GM12878 (cell line): Measurements from ENCODE around the gene MR1. TPM values are rescaled to one million over a fixed set of nuclear protein-coding genes. Genes with fewer than 3 reads are reported as not detected.

Experiments
- ATAC-seq: fragments of 200-7000 bp; cut with Tn5 transposase; 3 replicates; pipeline ENCODE4 v1.9.1; 2020; ENCODE audit warnings: mild to moderate bottlenecking, moderate library complexity
- BruUV-seq: library from RNA; stranded (reverse); fragments of 400-500 nt; replicated peaks from 2 replicates; lab custom pipeline; 2021; lab: Mats Ljungman, UMichigan
- CTCF ChIA-PET: fragments of 300-600 bp; sonication (Branson Sonifier 250); formaldehyde crosslinking; extraction: SDS; loops from one replicate; lab custom pipeline; 2021; ENCODE audit warnings: inconsistent platforms; lab: Yijun Ruan, JAX
- POLR2A ChIA-PET: fragments of 350-600 bp; formaldehyde crosslinking; extraction: SDS; loops from one replicate; lab custom pipeline; 2021; ENCODE audit warnings: inconsistent platforms; lab: Charles Lee
- RAD21 ChIA-PET: fragments of 300-600 bp; sonication (Branson Sonifier 250); formaldehyde crosslinking; loops from one replicate; lab custom pipeline; 2023; ENCODE audit warnings: antibody characterized with exemption; ENCODE audit not compliant: unreplicated experiment; lab: Charles Lee
- SMC1A ChIA-PET: fragments of 300-600 bp; sonication (Branson Sonifier 250); formaldehyde crosslinking; loops from one replicate; lab custom pipeline; 2023; ENCODE audit not compliant: unreplicated experiment, uncharacterized antibody; lab: Charles Lee
- DNase-seq: peaks from one replicate; pipeline ENCODE4 v3.0.0-alpha.2; 2011; ENCODE audit warnings: low read depth, low spot score
- FAIRE-seq: peaks from 3 replicates; lab custom pipeline; 2011; peaks lifted over from hg19 to GRCh38; lab: Jason Lieb, UNC
- H2AFZ ChIP-seq: 2 replicates; pipeline ENCODE4 v1.6.0; 2011; ENCODE audit warnings: low read depth, low read length, control low read depth; ENCODE audit not compliant: control insufficient read depth
- H3K27ac ChIP-seq: 2 replicates; pipeline ENCODE4 v1.5.1; 2011; ENCODE audit warnings: control low read depth; ENCODE audit not compliant: control insufficient read depth, insufficient read depth
- H3K27me3 ChIP-seq, 2 experiments: replicated peaks in 1 of 2; 2 replicates each; pipeline versions ENCODE4 v1.6.0 to v1.6.1; 2011; ENCODE audit warnings: low read length in 1 of 2; ENCODE audit not compliant: control insufficient read depth in 2 of 2, insufficient read depth in 2 of 2
- H3K36me3 ChIP-seq, 2 experiments: 2 replicates each; pipeline ENCODE4 v1.5.1; 2011; ENCODE audit warnings: low read length in 1 of 2; ENCODE audit not compliant: control insufficient read depth in 2 of 2, insufficient read depth in 2 of 2
- H3K4me1 ChIP-seq: 2 replicates; pipeline ENCODE4 v1.6.1; 2011; ENCODE audit warnings: mild to moderate bottlenecking, low read length, moderate library complexity, mixed read lengths; ENCODE audit not compliant: control insufficient read depth, insufficient read depth
- H3K4me2 ChIP-seq: 2 replicates; pipeline ENCODE4 v1.6.0; 2011; ENCODE audit warnings: control low read depth; ENCODE audit not compliant: control insufficient read depth, insufficient read depth
- H3K4me3 ChIP-seq: fragments of 200-600 bp; sonication (generic); 2 replicates; pipeline ENCODE4 v1.5.1; 2016
- H3K79me2 ChIP-seq: 2 replicates; pipeline ENCODE4 v1.6.0; 2011; ENCODE audit warnings: low read length; ENCODE audit not compliant: control insufficient read depth, insufficient read depth
- H3K9ac ChIP-seq: 2 replicates; pipeline ENCODE4 v1.8.0; 2011; ENCODE audit warnings: low read length, control low read depth, mixed read lengths; ENCODE audit not compliant: control insufficient read depth, insufficient read depth
- H3K9me3 ChIP-seq: replicated peaks from 3 replicates; pipeline ENCODE4 v1.5.1; 2011; ENCODE audit warnings: mild to moderate bottlenecking, low read length; ENCODE audit not compliant: control insufficient read depth, insufficient read depth
- H4K20me1 ChIP-seq: 2 replicates; pipeline ENCODE4 v1.6.0; 2011; ENCODE audit not compliant: control insufficient read depth, insufficient read depth
- BHLHE40 ChIP-seq, 2 experiments: fragments of 450-650 bp in 1 of 2; IDR thresholded peaks; 2 replicates each; pipeline ENCODE4 v1.6.1; 2011 to 2017; ENCODE audit warnings: low read depth in 2 of 2, borderline replicate concordance in 1 of 2, improper control_type of control experiment in 1 of 2, low read length in 1 of 2, mild to moderate bottlenecking in 1 of 2
- CBX5 ChIP-seq: sonication (generic); IDR thresholded peaks from 2 replicates; pipeline ENCODE4 v1.6.1; 2016; ENCODE audit warnings: low read depth, moderate library complexity, mild to moderate bottlenecking, inconsistent platforms
- EGR1 ChIP-seq, 2 experiments: IDR thresholded peaks; 1 replicate in 1 of 2; 2 replicates in 1 of 2; pipeline ENCODE4 v1.6.1; 2011 to 2012; ENCODE audit warnings: low read depth in 2 of 2, low read length in 2 of 2, borderline replicate concordance in 1 of 2, mild to moderate bottlenecking in 1 of 2, moderate library complexity in 1 of 2
- HCFC1 ChIP-seq: fragments of 150-350 bp; IDR thresholded peaks from 2 replicates; pipeline ENCODE4 v1.6.1; 2014; ENCODE audit warnings: low read length
- MEF2A ChIP-seq: IDR thresholded peaks from 2 replicates; pipeline ENCODE4 v1.6.1; 2011; ENCODE audit warnings: low read depth, mild to moderate bottlenecking, low read length, moderate library complexity; ENCODE audit not compliant: insufficient read depth
- RFX5 ChIP-seq: IDR thresholded peaks from 2 replicates; pipeline ENCODE4 v1.6.1; 2011; ENCODE audit warnings: low read depth, low read length, improper control_type of control experiment
- TAF1 ChIP-seq: IDR thresholded peaks from 2 replicates; pipeline ENCODE4 v1.6.1; 2011; ENCODE audit warnings: mild to moderate bottlenecking, low read depth, low read length, borderline replicate concordance
- TARDBP ChIP-seq: IDR thresholded peaks from 2 replicates; pipeline ENCODE4 v1.6.1; 2016; ENCODE audit warnings: borderline replicate concordance
- TBL1XR1 ChIP-seq: IDR thresholded peaks from 2 replicates; pipeline ENCODE4 v1.6.1; 2012; ENCODE audit warnings: low read depth, low read length, improper control_type of control experiment
- ZSCAN29 ChIP-seq: fragments of 450-650 bp; IDR thresholded peaks from 2 replicates; pipeline ENCODE4 v1.6.1; 2017; ENCODE audit warnings: mild to moderate bottlenecking, moderate library complexity
- WGBS: methylation state at CpG from one replicate; pipeline ENCODE4 v1.1.6; 2016; ENCODE audit warnings: low lambda C conversion rate; ENCODE audit not compliant: insufficient replicate concordance, insufficient coverage; ENCODE audit errors: missing lambda C conversion rate; 5-methylcytosine and 5-hydroxymethylcytosine counted together
- in situ Hi-C: fragments of 300-500 bp; cut with MboI; formaldehyde crosslinking; loops from 9 replicates; pipeline ENCODE4 v1.14.3; 2018; ENCODE audit warnings: mixed read lengths
- intact Hi-C: fragments of 100-400 bp; cut with micrococcal nuclease; formaldehyde crosslinking; loops from one replicate; pipeline ENCODE4 v1.14.2; 2022; ENCODE audit not compliant: unreplicated experiment
- polyA plus RNA-seq, 11 experiments: library from polyadenylated mRNA; depleted of rRNA in 4 of 11; unstranded in 6 of 11; stranded (reverse) in 5 of 11; fragments of >200 nt; fragmentation: Nextera tagmentation in 4 of 11; fragmentation: Illumina TruSeq in 1 of 11; extraction: Ambion mirVana in 4 of 11; extraction: Trizol in 1 of 11; gene quantifications; 1 replicate in 1 of 11; 2 replicates in 10 of 11; pipeline versions ENCODE4 v1.2.1 to v1.2.3, GENCODE V29; 2011 to 2016; ENCODE audit warnings: inconsistent platforms in 2 of 11, missing spikeins in 2 of 11, low read depth in 1 of 11
- total RNA-seq, 4 experiments: library from RNA; depleted of rRNA in 3 of 4; stranded (reverse); fragments of >200 nt in 3 of 4; fragmentation: Illumina TruSeq in 1 of 4; extraction: Trizol in 1 of 4; gene quantifications; 2 replicates each; pipeline versions ENCODE4 v1.2.1 to v1.2.3, GENCODE V29; 2013 to 2021
- TF ChIP-seq, protein P1 (sequence below): fragments of 450-650 bp; conservative IDR thresholded peaks from 2 replicates; pipeline ENCODE4 v1.6.1; 2017; ENCODE audit warnings: mild to moderate bottlenecking, moderate library complexity
- TF ChIP-seq, protein P2 (sequence below): fragments of 450-650 bp; IDR thresholded peaks from 2 replicates; pipeline ENCODE4 v1.6.1; 2016; ENCODE audit warnings: mild to moderate bottlenecking
- TF ChIP-seq, protein P3 (sequence below): IDR thresholded peaks from 2 replicates; pipeline ENCODE4 v1.6.1; 2012; ENCODE audit warnings: improper control_type of control experiment, low read depth, low read length; ENCODE audit not compliant: insufficient replicate concordance

The MR1 gene
- total and polyA plus RNA-seq, 10 of the 15 experiments (the other 5 are each of a cell fraction or from before 2014, with no cell fraction given) = 24.7 to 65.9 (median 30.9) TPM

DNA sequence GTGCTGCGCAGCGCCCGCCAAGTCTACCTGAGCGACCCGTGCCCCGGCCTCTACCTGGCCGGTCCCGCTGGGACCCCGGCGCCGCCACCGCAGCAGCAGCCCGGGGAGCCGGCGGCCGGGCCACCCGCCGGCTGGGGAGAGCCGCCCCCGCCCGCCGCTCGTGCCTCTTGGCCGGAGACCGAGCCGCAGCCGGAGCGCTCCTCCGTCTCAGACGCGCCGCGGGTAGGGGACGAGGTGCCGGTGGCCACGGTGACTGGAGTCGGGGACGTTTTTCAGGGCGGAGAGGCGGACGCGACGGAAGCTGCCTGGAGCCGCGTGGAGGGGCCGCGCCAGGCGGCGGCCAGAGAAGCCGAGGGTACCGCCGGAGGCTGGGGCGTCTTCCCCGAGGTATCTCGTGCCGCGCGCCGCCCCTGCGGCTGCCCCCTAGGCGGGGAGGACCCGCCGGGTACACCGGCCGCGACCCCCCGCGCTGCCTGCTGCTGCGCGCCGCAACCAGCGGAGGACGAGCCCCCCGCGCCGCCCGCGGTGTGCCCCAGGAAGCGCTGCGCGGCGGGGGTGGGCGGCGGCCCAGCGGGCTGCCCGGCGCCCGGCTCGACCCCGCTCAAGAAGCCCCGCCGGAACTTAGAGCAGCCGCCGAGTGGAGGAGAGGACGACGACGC lies 55.4 kb downstream of the MR1 start:
- in situ Hi-C loops = loop anchor here (5.0 kb wide), 1 partner anchor 52 kb away; no protein-coding TSS in a partner anchor
- SMC1A ChIA-PET = interaction anchor here (0.6 to 39.2 kb wide), 4 partner anchors 8 to 56 kb away, joined by 3 to 1399 read pairs (median 20); partner anchors contain the start of gene MR1
- POLR2A ChIA-PET = interaction anchor here (0.9 to 10.4 kb wide), 14 partner anchors 14 to 64 kb away, joined by 3 to 142 read pairs (median 12); partner anchors contain the start of gene MR1
- H3K27ac ChIP-seq = peak overlapping the region; percentile 97
- peak overlapping the region; percentile 44; the same call in 1 of the 2 replicates for H3K4me2 ChIP-seq
- H3K79me2 ChIP-seq = peaks cover 64% of the 10 kb centered on the region
- H2AFZ ChIP-seq = no peak overlapping the region
- WGBS = 1% methylated on average over 84 of the region's 97 CpGs
- ATAC-seq = peak; percentile 3
- BruUV-seq = TSS peak; percentile 75
- H3K27me3 ChIP-seq = no peaks in the 10 kb centered on the region
- H3K4me1 ChIP-seq = peaks cover 11% of the 10 kb centered on the region; the same call in 1 of the 2 replicates
- peaks cover 0 to 12% of the 10 kb centered on the region in 2 experiments; a peak in 3 of 4 replicates for H3K36me3 ChIP-seq
- RAD21 ChIA-PET = interaction anchor here (0.7 to 26.9 kb wide), 8 partner anchors 15 to 573 kb away, joined by 3 to 966 read pairs (median 14); partner anchors contain the start of genes MR1 and XPR1
- no peak for DNase-seq
- FAIRE-seq = no peak
- peak overlapping the region; percentile 99 for H3K4me3 ChIP-seq
- H4K20me1 ChIP-seq = peaks cover 5% of the 10 kb centered on the region; the same call in 1 of the 2 replicates
- intact Hi-C loops = loop anchor here (5.0 to 10.0 kb wide), 2 partner anchors 207 to 846 kb away; no protein-coding TSS in a partner anchor
- H3K9ac ChIP-seq = peak overlapping the region; percentile 98
- CTCF ChIA-PET = interaction anchor here (1.5 to 38.4 kb wide), 2 partner anchors 28 to 51 kb away, joined by 4 to 1067 read pairs; no protein-coding TSS in a partner anchor
- no peaks in the 10 kb centered on the region; the same call in 2 of the 3 replicates for H3K9me3 ChIP-seq
- TF ChIP-seq HCFC1 (no peak), TBL1XR1 (no peak), BHLHE40 (IDR thresholded peaks at IDR 0.05; ENCODE audit: borderline replicate concordance in 1 of 2, low read depth in 2 of 2, low read length in 1 of 2) (peak in 1 of 2 experiments; percentile 46; a peak in 2 of 4 replicates), RFX5 (no peak), EGR1 (IDR thresholded peaks at IDR 0.05; ENCODE audit: borderline replicate concordance in 1 of 2, low read depth in 2 of 2, low read length in 2 of 2) (peak in 1 of 2 experiments; percentile 55; a peak in 1 of 3 replicates), MEF2A (no peak), CBX5 (no peak), TARDBP (no peak), TAF1 (no peak), ZSCAN29 (0 out of 2 replicates have a peak, but pooled peaks have one; percentile 5)
- TF ChIP-seq, protein P1, sequence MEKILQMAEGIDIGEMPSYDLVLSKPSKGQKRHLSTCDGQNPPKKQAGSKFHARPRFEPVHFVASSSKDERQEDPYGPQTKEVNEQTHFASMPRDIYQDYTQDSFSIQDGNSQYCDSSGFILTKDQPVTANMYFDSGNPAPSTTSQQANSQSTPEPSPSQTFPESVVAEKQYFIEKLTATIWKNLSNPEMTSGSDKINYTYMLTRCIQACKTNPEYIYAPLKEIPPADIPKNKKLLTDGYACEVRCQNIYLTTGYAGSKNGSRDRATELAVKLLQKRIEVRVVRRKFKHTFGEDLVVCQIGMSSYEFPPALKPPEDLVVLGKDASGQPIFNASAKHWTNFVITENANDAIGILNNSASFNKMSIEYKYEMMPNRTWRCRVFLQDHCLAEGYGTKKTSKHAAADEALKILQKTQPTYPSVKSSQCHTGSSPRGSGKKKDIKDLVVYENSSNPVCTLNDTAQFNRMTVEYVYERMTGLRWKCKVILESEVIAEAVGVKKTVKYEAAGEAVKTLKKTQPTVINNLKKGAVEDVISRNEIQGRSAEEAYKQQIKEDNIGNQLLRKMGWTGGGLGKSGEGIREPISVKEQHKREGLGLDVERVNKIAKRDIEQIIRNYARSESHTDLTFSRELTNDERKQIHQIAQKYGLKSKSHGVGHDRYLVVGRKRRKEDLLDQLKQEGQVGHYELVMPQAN = no peak; the same call in 1 of the 2 replicates
- TF ChIP-seq, protein P2, sequence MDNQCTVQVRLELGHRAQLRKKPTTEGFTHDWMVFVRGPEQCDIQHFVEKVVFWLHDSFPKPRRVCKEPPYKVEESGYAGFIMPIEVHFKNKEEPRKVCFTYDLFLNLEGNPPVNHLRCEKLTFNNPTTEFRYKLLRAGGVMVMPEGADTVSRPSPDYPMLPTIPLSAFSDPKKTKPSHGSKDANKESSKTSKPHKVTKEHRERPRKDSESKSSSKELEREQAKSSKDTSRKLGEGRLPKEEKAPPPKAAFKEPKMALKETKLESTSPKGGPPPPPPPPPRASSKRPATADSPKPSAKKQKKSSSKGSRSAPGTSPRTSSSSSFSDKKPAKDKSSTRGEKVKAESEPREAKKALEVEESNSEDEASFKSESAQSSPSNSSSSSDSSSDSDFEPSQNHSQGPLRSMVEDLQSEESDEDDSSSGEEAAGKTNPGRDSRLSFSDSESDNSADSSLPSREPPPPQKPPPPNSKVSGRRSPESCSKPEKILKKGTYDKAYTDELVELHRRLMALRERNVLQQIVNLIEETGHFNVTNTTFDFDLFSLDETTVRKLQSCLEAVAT = no peak
- TF ChIP-seq, protein P3, sequence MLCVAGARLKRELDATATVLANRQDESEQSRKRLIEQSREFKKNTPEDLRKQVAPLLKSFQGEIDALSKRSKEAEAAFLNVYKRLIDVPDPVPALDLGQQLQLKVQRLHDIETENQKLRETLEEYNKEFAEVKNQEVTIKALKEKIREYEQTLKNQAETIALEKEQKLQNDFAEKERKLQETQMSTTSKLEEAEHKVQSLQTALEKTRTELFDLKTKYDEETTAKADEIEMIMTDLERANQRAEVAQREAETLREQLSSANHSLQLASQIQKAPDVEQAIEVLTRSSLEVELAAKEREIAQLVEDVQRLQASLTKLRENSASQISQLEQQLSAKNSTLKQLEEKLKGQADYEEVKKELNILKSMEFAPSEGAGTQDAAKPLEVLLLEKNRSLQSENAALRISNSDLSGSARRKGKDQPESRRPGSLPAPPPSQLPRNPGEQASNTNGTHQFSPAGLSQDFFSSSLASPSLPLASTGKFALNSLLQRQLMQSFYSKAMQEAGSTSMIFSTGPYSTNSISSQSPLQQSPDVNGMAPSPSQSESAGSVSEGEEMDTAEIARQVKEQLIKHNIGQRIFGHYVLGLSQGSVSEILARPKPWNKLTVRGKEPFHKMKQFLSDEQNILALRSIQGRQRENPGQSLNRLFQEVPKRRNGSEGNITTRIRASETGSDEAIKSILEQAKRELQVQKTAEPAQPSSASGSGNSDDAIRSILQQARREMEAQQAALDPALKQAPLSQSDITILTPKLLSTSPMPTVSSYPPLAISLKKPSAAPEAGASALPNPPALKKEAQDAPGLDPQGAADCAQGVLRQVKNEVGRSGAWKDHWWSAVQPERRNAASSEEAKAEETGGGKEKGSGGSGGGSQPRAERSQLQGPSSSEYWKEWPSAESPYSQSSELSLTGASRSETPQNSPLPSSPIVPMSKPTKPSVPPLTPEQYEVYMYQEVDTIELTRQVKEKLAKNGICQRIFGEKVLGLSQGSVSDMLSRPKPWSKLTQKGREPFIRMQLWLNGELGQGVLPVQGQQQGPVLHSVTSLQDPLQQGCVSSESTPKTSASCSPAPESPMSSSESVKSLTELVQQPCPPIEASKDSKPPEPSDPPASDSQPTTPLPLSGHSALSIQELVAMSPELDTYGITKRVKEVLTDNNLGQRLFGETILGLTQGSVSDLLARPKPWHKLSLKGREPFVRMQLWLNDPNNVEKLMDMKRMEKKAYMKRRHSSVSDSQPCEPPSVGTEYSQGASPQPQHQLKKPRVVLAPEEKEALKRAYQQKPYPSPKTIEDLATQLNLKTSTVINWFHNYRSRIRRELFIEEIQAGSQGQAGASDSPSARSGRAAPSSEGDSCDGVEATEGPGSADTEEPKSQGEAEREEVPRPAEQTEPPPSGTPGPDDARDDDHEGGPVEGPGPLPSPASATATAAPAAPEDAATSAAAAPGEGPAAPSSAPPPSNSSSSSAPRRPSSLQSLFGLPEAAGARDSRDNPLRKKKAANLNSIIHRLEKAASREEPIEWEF = no peak
